ENCODE measurements around the gene USP4. TPM values are rescaled to one million over a fixed set of nuclear protein-coding genes. Genes with fewer than 3 reads are reported as not detected.
"Not testable (repeated sequence)": the region's sequence is repeated elsewhere in the genome, so short reads cannot be mapped to it uniquely, and the experiment has no call there.

Gene USP4
- total and polyA plus RNA-seq, 2 of the 13 experiments (the other 11 are each of a cell fraction or from before 2014, with no cell fraction given) = 9.2 to 20.8 TPM

- POLR2A ChIA-PET = no interaction called here
- BruUV-seq (replicated peaks) = no TSS peak
- in situ Hi-C loops (cut with HindIII; ENCODE audit: extremely low pct_ligation_motif_present, low pct_unique_long_range_greater_than_20kb) = no loop called here
These were observed 103.6 kb downstream of the USP4 start for GRCh38 chr3:49236226-49236625.

DNA sequence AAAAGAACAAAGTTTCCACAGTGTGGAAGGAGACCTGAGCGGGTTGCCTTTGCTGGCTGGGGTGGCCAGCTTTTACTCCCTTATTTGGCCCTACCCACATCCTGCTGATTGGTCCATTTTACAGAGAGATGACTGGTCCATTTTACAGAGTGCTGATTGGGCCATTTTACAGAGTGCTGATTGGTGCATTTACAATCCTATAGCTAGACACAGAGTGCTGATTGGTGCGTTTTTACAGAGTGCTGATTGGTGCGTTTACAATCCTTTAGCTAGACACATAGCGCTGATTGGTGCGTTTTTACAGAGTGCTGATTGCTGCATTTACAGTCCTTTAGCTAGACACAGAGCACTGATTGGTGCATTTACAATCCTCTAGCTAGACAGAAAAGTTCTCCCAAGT lies 111.0 kb downstream of the USP4 start:
- H3K79me2 ChIP-seq (ENCODE audit: insufficient read depth, low read length); H3K27me3 ChIP-seq (ENCODE audit: control insufficient read depth in 1 of 2, insufficient read depth in 2 of 2, low read length in 2 of 2); H3K4me2 ChIP-seq (ENCODE audit: low read depth, low read length); H3K9ac ChIP-seq (ENCODE audit: insufficient read depth, low read depth, low read length); CTCF ChIA-PET (ENCODE audit: low intra/inter-chr PET ratio, low total read pairs); H3K36me3 ChIP-seq (replicated peaks in 1 of 2; ENCODE audit: control insufficient read depth in 1 of 2, insufficient read depth in 2 of 2, low read length in 2 of 2); H2AFZ ChIP-seq (ENCODE audit: low read length); ATAC-seq; H3K4me1 ChIP-seq (ENCODE audit: insufficient read depth, low read length); FAIRE-seq; DNase-seq (ENCODE audit: low spot score); H3K27ac ChIP-seq (ENCODE audit: extremely low read length, insufficient read depth, low read length); in situ Hi-C loops (cut with HindIII; ENCODE audit: extremely low pct_ligation_motif_present, low pct_unique_long_range_greater_than_20kb); H4K20me1 ChIP-seq (ENCODE audit: insufficient read depth, low read length); intact Hi-C loops (cut with micrococcal nuclease; ENCODE audit: unreplicated experiment); POLR2A ChIA-PET; H3K4me3 ChIP-seq (replicated peaks in 1 of 3; ENCODE audit: insufficient read depth in 1 of 3, low read depth in 2 of 3, low read length in 3 of 3); BruUV-seq (replicated peaks): not testable (repeated sequence)
- 34% methylated on average over 5 of the region's 5 CpGs for WGBS (ENCODE audit: low lambda C conversion rate)
- TF ChIP-seq MAFK (conservative IDR thresholded peaks at IDR 0.05 in 1 of 2, IDR thresholded peaks at IDR 0.05 in 1 of 2; ENCODE audit: low read length in 2 of 2) = peak in 1 of 2 experiments; percentile 27; a peak in 1 of 4 replicates
- peaks cover 36% of the 10 kb centered on the region for H3K9me3 ChIP-seq (ENCODE audit: low read length)

More at GRCh38 chr3:49236226-49236625, 103.6 kb downstream of the USP4 start:
- H2AFZ ChIP-seq (ENCODE audit: low read length) = no peak overlapping the region
- intact Hi-C loops (cut with micrococcal nuclease; ENCODE audit: unreplicated experiment) = no loop called here
- FAIRE-seq (no peak), DNase-seq (ENCODE audit: low spot score) (no peak), ATAC-seq (no peak)
- CTCF ChIA-PET (ENCODE audit: low intra/inter-chr PET ratio, low total read pairs) = no interaction called here
- TF ChIP-seq JUN (CRISPR knock-in tag; IDR thresholded peaks at IDR 0.05) (no peak), KLF11 (CRISPR knock-in tag; IDR thresholded peaks at IDR 0.05) (no peak), ZKSCAN5 (CRISPR knock-in tag; IDR thresholded peaks at IDR 0.05) (no peak), RARA (CRISPR knock-in tag; IDR thresholded peaks at IDR 0.05) (no peak)
- H3K36me3 ChIP-seq (replicated peaks in 1 of 2; ENCODE audit: control insufficient read depth in 1 of 2, insufficient read depth in 2 of 2, low read length in 2 of 2) = no peaks in the 10 kb centered on the region
- no peaks in the 10 kb centered on the region for H3K27me3 ChIP-seq (ENCODE audit: control insufficient read depth in 1 of 2, insufficient read depth in 2 of 2, low read length in 2 of 2)
- no peaks in the 10 kb centered on the region for H3K79me2 ChIP-seq (ENCODE audit: insufficient read depth, low read length)
- peaks cover 14% of the 10 kb centered on the region for H3K4me1 ChIP-seq (ENCODE audit: insufficient read depth, low read length)
- H3K27ac ChIP-seq (ENCODE audit: extremely low read length, insufficient read depth, low read length) = no peak overlapping the region
- H3K9ac ChIP-seq (ENCODE audit: insufficient read depth, low read depth, low read length) = no peak overlapping the region
- no peak overlapping the region for H3K4me3 ChIP-seq (replicated peaks in 1 of 3; ENCODE audit: insufficient read depth in 1 of 3, low read depth in 2 of 3, low read length in 3 of 3)
- no peaks in the 10 kb centered on the region for H4K20me1 ChIP-seq (ENCODE audit: insufficient read depth, low read length)
- peaks cover 30% of the 10 kb centered on the region for H3K9me3 ChIP-seq (ENCODE audit: low read length)
- no peak overlapping the region for H3K4me2 ChIP-seq (ENCODE audit: low read depth, low read length)

Small RNAs within 50 kb of the gene (microRNA-seq; reads per million reads assigned to microRNA genes)
- not detected for gene MIR4271

Small RNAs within 50 kb of the gene (small RNA-seq; reads per million reads assigned to genes)
- gene AC121247.2 (ENCODE audit: insufficient read depth in 2 of 3, insufficient read length in 3 of 3, low read depth in 2 of 3, low replicate concordance in 1 of 3) (0 reads per million in 3 experiments), gene MIR4271 (ENCODE audit: insufficient read depth in 2 of 3, insufficient read length in 3 of 3, low read depth in 2 of 3, low replicate concordance in 1 of 3) (0 reads per million in 3 experiments), gene RF00019 (ENCODE audit: insufficient read depth in 2 of 3, insufficient read length in 3 of 3, low read depth in 2 of 3, low replicate concordance in 1 of 3) (0 reads per million in 3 experiments)

Other genes with a start within 250 kb of the USP4 start
- gene QRICH1, start 246.0 kb downstream of the USP4 start, total RNA-seq (2016; rRNA removed; fragmentation: Illumina TruSeq; extraction: Trizol) = 35.5 and 52.6 TPM in 2 replicates
- gene QRICH1, start 246.0 kb downstream of the USP4 start, polyA plus RNA-seq (2011; rRNA removed) = 97.3 and 102 TPM in 2 replicates
- 307 and 408 TPM in 2 replicates for gene QARS1, start 235.3 kb downstream of the USP4 start, total RNA-seq (2016; rRNA removed; fragmentation: Illumina TruSeq; extraction: Trizol)
- gene QARS1, start 235.3 kb downstream of the USP4 start, polyA plus RNA-seq (2011; rRNA removed) = 327 and 419 TPM in 2 replicates
- gene USP19, start 219.2 kb downstream of the USP4 start, total RNA-seq (2016; rRNA removed; fragmentation: Illumina TruSeq; extraction: Trizol) = 31.7 and 33.8 TPM in 2 replicates
- gene USP19, start 219.2 kb downstream of the USP4 start, polyA plus RNA-seq (2011; rRNA removed) = 28.3 and 36.6 TPM in 2 replicates
- 67.9 and 208 TPM in 2 replicates for gene LAMB2, start 207.0 kb downstream of the USP4 start, total RNA-seq (2016; rRNA removed; fragmentation: Illumina TruSeq; extraction: Trizol)
- 443 and 619 TPM in 2 replicates for gene LAMB2, start 207.0 kb downstream of the USP4 start, polyA plus RNA-seq (2011; rRNA removed)
- gene CCDC71, start 173.7 kb downstream of the USP4 start, total RNA-seq (2016; rRNA removed; fragmentation: Illumina TruSeq; extraction: Trizol) = 13.3 and 14.3 TPM in 2 replicates
- 9.7 and 14.9 TPM in 2 replicates for gene CCDC71, start 173.7 kb downstream of the USP4 start, polyA plus RNA-seq (2011; rRNA removed)
- 17.2 and 17.7 TPM in 2 replicates for gene KLHDC8B, start 168.5 kb downstream of the USP4 start, total RNA-seq (2016; rRNA removed; fragmentation: Illumina TruSeq; extraction: Trizol)
- 17.8 and 25.3 TPM in 2 replicates for gene KLHDC8B, start 168.5 kb downstream of the USP4 start, polyA plus RNA-seq (2011; rRNA removed)
- 1.2 and 1.6 TPM in 2 replicates for gene C3orf62, start 62.8 kb downstream of the USP4 start, total RNA-seq (2016; rRNA removed; fragmentation: Illumina TruSeq; extraction: Trizol)
- 3.9 and 4.3 TPM in 2 replicates for gene C3orf62, start 62.8 kb downstream of the USP4 start, polyA plus RNA-seq (2011; rRNA removed)
- 149 and 169 TPM in 2 replicates for gene GPX1, start 18.3 kb upstream of the USP4 start, total RNA-seq (2016; rRNA removed; fragmentation: Illumina TruSeq; extraction: Trizol)
- 167 and 168 TPM in 2 replicates for gene GPX1, start 18.3 kb upstream of the USP4 start, polyA plus RNA-seq (2011; rRNA removed)
- 177 and 258 TPM in 2 replicates for gene RHOA, start 71.9 kb upstream of the USP4 start, total RNA-seq (2016; rRNA removed; fragmentation: Illumina TruSeq; extraction: Trizol)
- 117 and 131 TPM in 2 replicates for gene RHOA, start 71.9 kb upstream of the USP4 start, polyA plus RNA-seq (2011; rRNA removed)
- gene TCTA, start 72.4 kb upstream of the USP4 start, total RNA-seq (2016; rRNA removed; fragmentation: Illumina TruSeq; extraction: Trizol) = 6.7 and 8.3 TPM in 2 replicates
- gene TCTA, start 72.4 kb upstream of the USP4 start, polyA plus RNA-seq (2011; rRNA removed) = 13.2 and 14.0 TPM in 2 replicates
- gene AMT, start 82.4 kb upstream of the USP4 start, total RNA-seq (2016; rRNA removed; fragmentation: Illumina TruSeq; extraction: Trizol) = 32.5 and 35.3 TPM in 2 replicates
- gene AMT, start 82.4 kb upstream of the USP4 start, polyA plus RNA-seq (2011; rRNA removed) = 59.0 and 59.2 TPM in 2 replicates
- 9.0 and 11.0 TPM in 2 replicates for gene NICN1, start 89.3 kb upstream of the USP4 start, total RNA-seq (2016; rRNA removed; fragmentation: Illumina TruSeq; extraction: Trizol)
- 18.7 and 21.1 TPM in 2 replicates for gene NICN1, start 89.3 kb upstream of the USP4 start, polyA plus RNA-seq (2011; rRNA removed)
- 26.0 and 50.4 TPM in 2 replicates for gene DAG1, start 130.2 kb upstream of the USP4 start, total RNA-seq (2016; rRNA removed; fragmentation: Illumina TruSeq; extraction: Trizol)
- gene DAG1, start 130.2 kb upstream of the USP4 start, polyA plus RNA-seq (2011; rRNA removed) = 47.3 and 49.4 TPM in 2 replicates
- gene BSN, start 214.4 kb upstream of the USP4 start, total RNA-seq (2016; rRNA removed; fragmentation: Illumina TruSeq; extraction: Trizol) = 0.70 and 0.86 TPM in 2 replicates
- gene BSN, start 214.4 kb upstream of the USP4 start, polyA plus RNA-seq (2011; rRNA removed) = 0.42 and 0.67 TPM in 2 replicates

Data from HepG2 (cell line).